Stimulated activated naive CD4-positive, alpha-beta T cell treated with Interleukin-2 at 50 U/mL for 16 hours (primary cell): Measurements from ENCODE around the gene ODC1.
A peak's percentile ranks its signal among the peaks of the same experiment; 100 is the strongest.
"Not testable (repeated sequence)": the region's sequence is repeated elsewhere in the genome, so short reads cannot be mapped to it uniquely, and the experiment has no call there.

Experiments
- DNase-seq: peaks from one replicate; lab custom pipeline; 2025; lab: John Stamatoyannopoulos, UW

The ODC1 gene

GRCh38 chr2:10452956-10453904 lies 5.1 kb upstream of the ODC1 start:
- no peak for DNase-seq

- no peak for DNase-seq
These were observed 4.2 kb upstream of the ODC1 start for GRCh38 chr2:10452312-10452711.

GRCh38 chr2:10451819-10452218 lies 3.7 kb upstream of the ODC1 start:
- DNase-seq = no peak

- DNase-seq = no peak
These were observed 1.9 kb upstream of the ODC1 start for GRCh38 chr2:10449838-10450691.

- DNase-seq = no peak
These were observed 1.3 kb upstream of the ODC1 start for GRCh38 chr2:10449486-10449831.

GRCh38 chr2:10448576-10449485 lies 704 bp upstream of the ODC1 start:
- DNase-seq = peak; percentile 97

GRCh38 chr2:10447300-10447894 lies 730 bp downstream of the ODC1 start:
- peak; percentile 49 for DNase-seq

GRCh38 chr2:10446631-10447030 lies 1.5 kb downstream of the ODC1 start:
- no peak for DNase-seq

- DNase-seq = peak; percentile 17
These were observed 3.7 kb downstream of the ODC1 start for GRCh38 chr2:10444463-10444862.

GRCh38 chr2:10442469-10443126 lies 5.5 kb downstream of the ODC1 start:
- DNase-seq = not testable (repeated sequence)

- DNase-seq = no peak
These were observed 6.2 kb downstream of the ODC1 start for GRCh38 chr2:10441948-10442347.

GRCh38 chr2:10440736-10441135 lies 7.4 kb downstream of the ODC1 start:
- DNase-seq = no peak

GRCh38 chr2:10439971-10440370 lies 8.2 kb downstream of the ODC1 start:
- DNase-seq = no peak

- DNase-seq = no peak
These were observed 8.8 kb downstream of the ODC1 start for GRCh38 chr2:10439185-10439879.

- DNase-seq = no peak
These were observed 9.4 kb downstream of the ODC1 start for GRCh38 chr2:10438688-10439087.

- no peak for DNase-seq
These were observed 10.3 kb downstream of the ODC1 start for GRCh38 chr2:10437806-10438205.

GRCh38 chr2:10436583-10437110 lies 11.5 kb downstream of the ODC1 start:
- no peak for DNase-seq

- no peak for DNase-seq
These were observed 12.3 kb downstream of the ODC1 start for GRCh38 chr2:10435820-10436204.

- peak; percentile 52 for DNase-seq
These were observed 13.0 kb downstream of the ODC1 start for GRCh38 chr2:10434886-10435819.
